ENCODE data around the gene PFN4. TPM values are rescaled to one million over a fixed set of nuclear protein-coding genes. Genes with fewer than 3 reads are reported as not detected.

The PFN4 gene
- total RNA-seq, 2 experiments from 2014 or later, result not detected

DNA sequence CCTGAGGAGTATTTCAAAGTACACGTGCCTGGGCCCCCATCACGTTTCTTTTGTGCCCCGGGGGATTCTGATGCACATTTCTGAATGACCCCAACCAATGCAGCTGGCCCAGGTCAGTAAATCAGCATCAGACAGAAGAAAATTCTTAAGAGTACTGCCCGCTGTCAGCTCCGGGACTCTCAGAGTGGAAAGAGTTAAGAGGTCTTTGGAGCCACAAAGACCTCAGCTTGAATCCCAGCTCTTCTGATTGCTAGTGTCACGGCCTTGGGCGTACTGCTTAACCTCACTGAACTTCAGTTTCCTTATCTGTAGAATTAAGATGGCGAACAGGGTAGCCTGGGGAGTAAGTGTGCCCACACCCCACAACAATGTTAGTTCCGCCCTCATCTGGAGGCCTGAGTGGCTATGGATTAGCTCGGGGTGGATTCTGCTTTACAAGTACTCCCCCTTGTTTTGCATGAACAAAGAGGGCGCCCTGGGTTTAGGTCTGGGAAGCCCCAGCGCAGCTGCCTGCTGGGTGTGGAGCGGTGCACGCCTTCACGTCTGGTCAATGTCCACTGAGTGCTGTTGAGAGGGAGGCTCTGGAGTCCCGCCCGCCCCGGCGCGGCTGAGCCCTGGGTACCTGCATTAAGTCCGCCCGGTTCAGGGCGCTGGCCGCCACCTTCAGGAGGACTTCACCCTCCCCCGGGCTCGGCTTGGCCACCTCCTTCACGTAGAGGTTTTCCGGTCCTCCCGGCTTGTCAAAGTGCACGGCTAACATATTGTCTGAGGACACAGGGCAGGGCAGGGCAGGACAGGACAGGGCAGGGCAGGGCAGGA lies 39.4 kb downstream of the PFN4 start:
- POLR2A ChIA-PET, result interaction anchor here (0.5 to 2.7 kb wide), 10 partner anchors 33 to 259 kb away, joined by 3 to 40 read pairs (median 5); partner anchors contain the start of genes ATAD2B, FAM228B, UBXN2A and WDCP
- DNase-seq, result no peak
- peaks cover 23% of the 10 kb centered on the region for H3K4me1 Mint-ChIP-seq
- H3K4me3 Mint-ChIP-seq, result peak overlapping the region; percentile 96
- no peaks in the 10 kb centered on the region for H3K27me3 Mint-ChIP-seq
- no peaks in the 10 kb centered on the region for H3K9me3 Mint-ChIP-seq
- H3K36me3 Mint-ChIP-seq, result peaks cover 10% of the 10 kb centered on the region
- peak; percentile 71 for ATAC-seq (ENCODE audit: low read depth)
- peak overlapping the region; percentile 95 for H3K27ac Mint-ChIP-seq

DNA sequence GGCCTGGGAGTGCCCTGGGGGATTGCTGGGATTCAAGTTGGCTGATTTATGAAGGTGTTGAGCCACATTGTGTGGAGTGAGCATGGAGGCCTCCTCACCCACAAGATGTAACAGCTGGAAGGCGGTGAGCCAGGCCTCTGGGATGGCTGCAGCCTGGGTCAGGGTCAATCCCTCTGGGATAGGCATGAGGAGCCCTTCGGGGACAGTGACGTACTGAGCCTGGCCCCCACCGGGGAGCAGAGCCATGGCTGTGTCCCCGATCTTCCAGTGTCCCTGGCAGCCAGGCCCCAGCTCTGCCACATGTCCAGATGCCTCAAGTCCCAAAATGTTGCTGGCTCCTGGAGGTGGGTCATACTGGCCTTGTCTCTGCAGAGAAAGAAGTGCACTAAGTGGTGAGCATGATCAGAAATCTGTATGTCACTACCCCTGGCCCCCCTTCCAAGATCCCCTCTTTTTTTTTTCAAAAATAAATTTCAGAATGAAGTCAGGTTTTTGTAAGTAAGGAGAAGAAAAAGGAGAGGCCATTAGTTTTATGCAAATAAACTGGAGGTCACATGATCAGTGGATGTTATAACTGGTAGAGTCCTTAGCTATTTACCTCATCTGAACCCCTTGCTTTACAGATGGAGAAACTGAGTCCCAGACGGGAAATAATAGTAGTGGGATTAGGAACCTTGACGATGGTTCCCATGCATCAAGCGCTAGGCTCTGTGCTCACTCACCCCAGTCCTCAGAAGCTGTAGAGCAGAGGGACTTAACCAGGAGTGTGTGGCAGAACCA lies 40.2 kb downstream of the PFN4 start:
- POLR2A ChIA-PET, result interaction anchor here (0.6 to 2.7 kb wide), 8 partner anchors 33 to 258 kb away, joined by 3 to 40 read pairs (median 6); partner anchors contain the start of genes ATAD2B, FAM228B, UBXN2A and WDCP
- Mint-ChIP-seq H3K4me1 (peaks cover 25% of the 10 kb centered on the region), H3K36me3 (peaks cover 10% of the 10 kb centered on the region), H3K9me3 (no peaks in the 10 kb centered on the region), H3K27ac (peak overlapping the region; percentile 95), H3K27me3 (no peaks in the 10 kb centered on the region), H3K4me3 (peak overlapping the region; percentile 96)
- DNase-seq (no peak), ATAC-seq (ENCODE audit: low read depth) (no peak)

DNA sequence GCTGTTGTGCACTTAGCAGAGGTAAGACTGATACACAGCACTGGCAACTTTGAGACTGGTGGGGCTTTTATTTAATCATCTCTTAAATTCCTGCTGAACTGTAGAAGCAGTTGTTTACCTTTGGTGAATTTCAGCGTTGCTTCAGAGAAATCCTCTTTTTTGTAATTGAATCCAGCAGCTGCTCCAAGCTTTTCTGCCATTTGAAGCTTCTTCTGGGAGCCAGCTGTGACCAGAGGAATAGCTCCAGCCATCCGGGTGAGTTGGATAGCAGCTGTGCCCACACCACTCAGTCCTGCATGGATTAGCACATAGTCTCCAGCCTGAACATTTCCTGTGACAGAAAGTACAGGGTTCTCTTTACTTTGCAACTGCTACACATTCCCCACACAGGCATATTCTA lies 42.4 kb downstream of the PFN4 start:
- peaks cover 31% of the 10 kb centered on the region for H3K4me1 Mint-ChIP-seq
- DNase-seq (no peak), ATAC-seq (ENCODE audit: low read depth) (no peak)
- H3K9me3 Mint-ChIP-seq, result no peaks in the 10 kb centered on the region
- POLR2A ChIA-PET, result interaction anchor here (1.3 kb wide), 1 partner anchor 33 kb away, joined by 3 read pairs; the partner anchor contains the start of gene WDCP
- no peak overlapping the region for H3K27ac Mint-ChIP-seq
- H3K4me3 Mint-ChIP-seq, result no peak overlapping the region
- H3K36me3 Mint-ChIP-seq, result peaks cover 10% of the 10 kb centered on the region
- no peaks in the 10 kb centered on the region for H3K27me3 Mint-ChIP-seq

DNA sequence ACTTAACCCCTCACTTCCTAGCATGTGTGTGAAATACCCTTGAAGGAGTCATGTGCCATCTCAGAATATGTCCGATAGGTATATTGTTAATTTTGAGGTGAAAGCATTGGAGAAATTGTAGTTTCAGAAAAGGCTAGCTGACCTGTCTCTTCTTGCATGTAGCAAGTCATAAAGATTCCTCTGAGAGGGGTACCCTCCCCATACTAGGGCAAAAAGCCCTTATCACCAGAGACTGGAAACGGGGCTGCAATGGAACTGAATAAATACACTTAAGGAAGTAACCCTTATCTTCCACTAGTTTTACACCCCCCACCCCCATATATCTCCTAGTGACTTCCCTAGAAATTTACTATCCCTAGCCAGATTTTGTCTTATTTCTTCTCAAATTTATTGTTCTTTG lies 45.3 kb downstream of the PFN4 start:
- POLR2A ChIA-PET, result interaction anchor here (1.7 to 4.2 kb wide), 3 partner anchors 29 to 152 kb away, joined by 5 to 60 read pairs (median 43); partner anchors contain the start of genes ATAD2B, FKBP1B and WDCP
- DNase-seq, result no peak
- Mint-ChIP-seq H3K27me3 (no peaks in the 10 kb centered on the region), H3K4me1 (peaks cover 27% of the 10 kb centered on the region), H3K36me3 (peaks cover 10% of the 10 kb centered on the region), H3K9me3 (no peaks in the 10 kb centered on the region), H3K4me3 (peak overlapping the region; percentile 94), H3K27ac (peak overlapping the region; percentile 97)
- ATAC-seq (ENCODE audit: low read depth), result no peak

DNA sequence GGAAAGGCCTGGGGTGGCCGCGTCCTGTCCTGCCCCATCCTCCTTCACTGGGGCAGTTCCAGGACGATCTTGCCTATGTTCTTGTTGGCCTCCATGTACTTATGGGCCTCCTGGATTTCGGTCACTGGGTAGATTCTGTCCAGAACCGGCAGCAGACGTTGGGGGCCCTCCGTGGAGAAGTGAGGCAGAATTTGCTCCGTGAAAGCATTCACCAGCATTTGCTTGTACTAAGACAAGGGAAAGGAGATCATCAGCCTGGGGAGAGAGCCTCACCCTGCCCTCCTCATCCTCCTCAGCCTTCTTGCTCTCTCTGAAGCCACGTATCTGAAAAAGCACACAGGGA lies 45.6 kb downstream of the PFN4 start:
- ATAC-seq (ENCODE audit: low read depth) (no peak), DNase-seq (peak; percentile 34)
- POLR2A ChIA-PET, result interaction anchor here (1.2 to 4.2 kb wide), 5 partner anchors 11 to 151 kb away, joined by 3 to 60 read pairs (median 5); partner anchors contain the start of genes ATAD2B, FKBP1B and WDCP
- Mint-ChIP-seq H3K4me1 (peaks cover 27% of the 10 kb centered on the region), H3K27ac (peak overlapping the region; percentile 97), H3K27me3 (no peaks in the 10 kb centered on the region), H3K36me3 (peaks cover 10% of the 10 kb centered on the region), H3K4me3 (peak overlapping the region; percentile 94), H3K9me3 (no peaks in the 10 kb centered on the region)

DNA sequence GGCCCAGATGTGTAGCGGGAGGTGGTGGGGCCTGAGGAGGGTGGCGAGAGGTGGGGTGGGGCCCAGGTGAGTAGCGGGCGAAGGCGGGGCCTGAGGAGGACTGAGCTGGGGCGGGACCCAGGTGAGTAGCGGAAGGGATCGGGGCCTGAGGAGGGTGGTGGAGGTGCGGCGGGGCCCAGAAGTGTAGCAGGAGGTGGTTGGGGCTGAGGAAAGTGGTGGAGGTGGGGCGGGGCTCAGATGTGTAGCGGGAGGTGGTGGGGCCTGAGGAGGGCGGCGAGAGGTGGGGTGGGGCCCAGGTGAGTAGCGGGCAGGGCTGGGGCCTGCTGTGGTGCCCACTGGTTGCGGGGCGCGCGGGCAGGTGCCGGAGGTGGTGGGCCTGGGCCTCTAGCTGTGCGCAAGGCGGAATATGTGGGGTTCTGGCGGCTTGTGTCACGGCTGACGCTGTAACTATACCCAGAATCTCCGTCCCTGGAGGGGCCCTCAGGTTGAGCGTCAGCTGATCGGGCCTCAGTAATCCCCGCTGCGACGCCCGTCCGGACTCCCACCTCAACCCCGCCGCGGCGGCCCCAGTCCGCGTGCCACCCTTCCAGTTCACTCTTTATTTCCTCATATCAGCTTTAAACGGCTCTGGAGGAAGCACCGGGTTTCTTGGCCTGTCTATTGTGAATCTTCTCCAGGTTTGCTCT lies 46.1 kb downstream of the PFN4 start:
- Mint-ChIP-seq H3K27me3 (no peaks in the 10 kb centered on the region), H3K27ac (peak overlapping the region; percentile 97), H3K9me3 (no peaks in the 10 kb centered on the region), H3K4me1 (peaks cover 28% of the 10 kb centered on the region), H3K36me3 (peaks cover 9% of the 10 kb centered on the region), H3K4me3 (peak overlapping the region; percentile 94)
- ATAC-seq (ENCODE audit: low read depth) (peak; percentile 27), DNase-seq (no peak)
- POLR2A ChIA-PET, result interaction anchor here (1.1 to 4.2 kb wide), 8 partner anchors 10 to 283 kb away, joined by 3 to 60 read pairs (median 5); partner anchors contain the start of genes ATAD2B, FAM228B, FKBP1B and ITSN2

DNA sequence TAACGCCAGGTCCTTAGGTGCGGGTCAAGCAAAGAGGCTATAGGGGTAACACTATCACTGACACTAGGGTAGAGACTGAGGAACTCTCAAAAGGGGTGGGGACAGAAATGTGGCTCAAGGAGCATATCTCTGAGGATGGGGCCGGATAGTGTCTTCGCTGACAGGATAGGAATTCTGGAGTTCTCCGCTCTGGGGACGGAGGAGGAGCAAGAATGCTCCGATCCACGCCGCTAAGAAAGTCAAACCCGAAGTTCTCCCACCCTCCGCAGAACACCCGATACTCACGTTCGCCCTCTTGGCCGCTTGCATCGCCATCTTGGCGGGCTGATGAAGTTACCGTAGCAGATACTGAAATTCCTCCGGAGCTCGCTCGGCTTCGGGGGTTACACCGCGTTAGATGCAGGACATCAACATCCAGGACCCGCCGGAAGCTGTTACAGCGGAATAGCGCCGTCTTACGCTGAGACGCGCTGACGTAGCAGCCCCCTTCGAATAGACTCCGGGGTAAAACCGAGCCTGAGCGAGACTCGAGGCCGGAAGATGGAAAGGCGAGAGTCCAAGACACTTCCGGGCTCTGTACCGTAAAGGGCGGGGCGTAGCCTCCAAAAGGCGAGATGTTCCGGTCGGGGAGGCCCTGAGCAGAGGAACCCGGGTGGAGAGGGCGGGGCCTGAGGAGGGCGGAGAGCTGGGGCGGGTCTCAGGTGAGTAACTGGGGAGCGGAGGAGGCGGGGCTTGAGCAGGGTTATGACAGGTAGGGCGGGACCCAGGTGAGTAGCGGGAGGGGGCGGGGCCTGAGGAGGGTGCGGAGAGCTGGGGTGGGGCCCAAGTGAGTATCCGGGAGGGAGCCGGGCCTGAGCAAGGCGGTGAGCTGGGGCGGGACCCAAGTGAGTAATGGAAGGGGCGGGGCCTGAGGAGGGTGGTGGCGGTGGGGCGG lies 47.0 kb downstream of the PFN4 start, which contains the start of gene SF3B6:
SF3B6 (minus strand) TSS at position 412 of the 934 bp plus-strand sequence; CDS start at position 315, 97 bp downstream.
- POLR2A ChIA-PET, result interaction anchor here (0.8 to 4.2 kb wide), 10 partner anchors 9 to 416 kb away, joined by 3 to 60 read pairs (median 5); partner anchors contain the start of genes ATAD2B, FAM228B, FKBP1B and ITSN2
- DNase-seq (peak; percentile 99), ATAC-seq (ENCODE audit: low read depth) (peak; percentile 86)
- Mint-ChIP-seq H3K9me3 (no peaks in the 10 kb centered on the region), H3K27ac (peak within 1 kb of the TSS; percentile 97), H3K36me3 (peaks cover 6% of the 10 kb centered on the region), H3K4me3 (peak within 1 kb of the TSS; percentile 94), H3K4me1 (peaks cover 27% of the 10 kb centered on the region), H3K27me3 (no peaks in the 10 kb centered on the region)

DNA sequence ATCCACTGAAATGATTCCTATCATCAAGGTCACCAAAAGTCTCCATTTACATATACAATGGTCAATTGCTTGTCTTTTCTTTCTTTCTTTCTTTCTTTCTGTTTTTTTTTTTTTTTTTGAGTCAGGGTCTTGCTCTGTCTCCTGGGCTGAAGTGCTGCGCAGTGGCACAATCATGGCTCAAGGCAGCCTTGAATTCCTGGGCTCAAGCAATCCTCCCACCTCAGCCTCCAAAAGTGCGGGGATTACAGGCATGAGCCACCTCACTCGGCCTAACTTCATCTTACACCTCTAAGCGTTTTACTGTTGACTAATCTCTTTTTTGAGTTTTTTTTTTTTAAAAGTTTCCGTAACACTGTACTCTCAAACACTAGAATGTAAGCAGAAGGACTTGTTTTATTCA lies 47.9 kb downstream of the PFN4 start:
- Mint-ChIP-seq H3K4me1 (peaks cover 26% of the 10 kb centered on the region), H3K4me3 (peak overlapping the region; percentile 94), H3K36me3 (peaks cover 5% of the 10 kb centered on the region), H3K27ac (peak overlapping the region; percentile 97), H3K27me3 (no peaks in the 10 kb centered on the region), H3K9me3 (no peaks in the 10 kb centered on the region)
- no peak for ATAC-seq (ENCODE audit: low read depth)
- POLR2A ChIA-PET, result interaction anchor here (3.3 to 4.2 kb wide), 2 partner anchors 27 to 149 kb away, joined by 43 to 60 read pairs; partner anchors contain the start of genes ATAD2B, FKBP1B and WDCP
- no peak for DNase-seq

DNA sequence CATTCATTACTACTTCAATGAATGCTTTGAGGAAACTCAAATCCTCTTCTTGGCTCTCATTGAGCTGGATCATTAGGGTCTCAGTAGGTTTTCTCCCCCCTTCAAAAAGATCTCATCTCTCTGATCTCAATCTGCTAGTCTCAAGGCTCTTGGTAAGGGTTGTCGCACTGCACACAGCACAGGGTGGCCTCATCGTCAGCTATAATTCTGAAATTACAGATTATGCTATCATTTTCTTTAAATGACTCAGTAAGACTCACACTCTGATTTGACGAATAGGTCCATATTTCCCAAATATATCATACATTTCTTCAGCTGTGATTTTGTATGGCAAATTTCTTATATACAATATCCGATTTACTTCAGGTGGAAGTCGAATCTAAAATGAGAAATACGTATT lies 49.3 kb downstream of the PFN4 start:
- no peaks in the 10 kb centered on the region for H3K27me3 Mint-ChIP-seq
- H3K27ac Mint-ChIP-seq, result no peak overlapping the region
- POLR2A ChIA-PET, result interaction anchor here (1.3 to 1.8 kb wide), 2 partner anchors 24 to 26 kb away, joined by 3 to 6 read pairs; partner anchors contain the start of genes FKBP1B and WDCP
- DNase-seq (no peak), ATAC-seq (ENCODE audit: low read depth) (no peak)
- no peak overlapping the region for H3K4me3 Mint-ChIP-seq
- H3K9me3 Mint-ChIP-seq, result no peaks in the 10 kb centered on the region
- peaks cover 37% of the 10 kb centered on the region for H3K4me1 Mint-ChIP-seq
- H3K36me3 Mint-ChIP-seq, result peaks cover 5% of the 10 kb centered on the region

DNA sequence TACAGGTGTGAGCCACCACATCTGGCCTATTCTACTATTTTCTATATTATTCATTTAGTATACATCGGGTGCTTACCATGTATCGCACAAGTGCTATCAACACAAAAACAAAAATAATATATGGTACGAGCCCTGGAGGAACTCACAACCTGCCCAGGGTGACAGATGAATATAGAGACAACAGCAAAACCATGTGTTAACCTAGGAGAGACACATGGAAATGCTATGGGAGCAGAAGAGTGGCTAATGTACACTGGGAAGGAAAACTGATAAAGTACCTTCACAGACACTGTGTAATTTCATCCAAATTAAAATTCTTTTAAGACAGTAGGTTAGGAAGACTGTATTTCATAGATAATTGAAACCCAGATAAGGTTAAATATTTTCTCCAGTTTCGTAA lies 50.9 kb downstream of the PFN4 start:
- POLR2A ChIA-PET, result no interaction called here
- H3K4me1 Mint-ChIP-seq, result peaks cover 31% of the 10 kb centered on the region
- DNase-seq (no peak), ATAC-seq (ENCODE audit: low read depth) (no peak)
- peaks cover 7% of the 10 kb centered on the region for H3K36me3 Mint-ChIP-seq
- H3K27ac Mint-ChIP-seq, result no peak overlapping the region
- H3K4me3 Mint-ChIP-seq, result no peak overlapping the region
- no peaks in the 10 kb centered on the region for H3K9me3 Mint-ChIP-seq
- H3K27me3 Mint-ChIP-seq, result no peaks in the 10 kb centered on the region

DNA sequence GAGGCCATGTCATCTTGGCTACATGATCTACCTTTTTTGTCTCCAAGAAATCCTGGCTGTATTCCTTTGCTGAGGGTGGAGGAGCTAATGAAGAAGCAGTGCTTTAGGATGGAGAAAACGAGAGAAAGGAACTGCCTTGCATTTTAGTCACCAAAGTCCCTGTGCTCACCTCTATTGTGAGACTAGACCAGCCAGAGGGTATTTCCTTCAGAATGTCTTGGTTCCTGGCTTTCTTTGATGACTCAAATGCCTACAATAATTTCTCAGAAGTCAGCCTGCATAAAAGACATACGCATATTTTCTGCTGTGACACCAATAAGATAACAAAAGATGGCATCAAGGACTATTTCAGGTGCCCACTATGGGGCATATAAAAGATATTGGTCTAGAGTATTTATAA lies 57.8 kb downstream of the PFN4 start:
- ATAC-seq (ENCODE audit: low read depth) (no peak), DNase-seq (no peak)
- no peak overlapping the region for H3K4me3 Mint-ChIP-seq
- H3K36me3 Mint-ChIP-seq, result peaks cover 2% of the 10 kb centered on the region
- no peak overlapping the region for H3K27ac Mint-ChIP-seq
- H3K4me1 Mint-ChIP-seq, result peaks cover 15% of the 10 kb centered on the region
- no peaks in the 10 kb centered on the region for H3K27me3 Mint-ChIP-seq
- no peaks in the 10 kb centered on the region for H3K9me3 Mint-ChIP-seq
- POLR2A ChIA-PET, result no interaction called here
